ENCODE results near the gene PCDHB2. TPM values are rescaled to one million over a fixed set of nuclear protein-coding genes. Genes with fewer than 3 reads are reported as not detected.
"Not testable (repeated sequence)": the region's sequence is repeated elsewhere in the genome, so short reads cannot be mapped to it uniquely, and the experiment has no call there.

PCDHB2 gene
- total and polyA plus RNA-seq, 10 of the 15 experiments (the other 5 are each of a cell fraction or from before 2014, with no cell fraction given), result 0.08 to 0.17 (median 0.12) TPM; not detected in 6

GRCh38 chr5:141135718-141136266 is 41.4 kb downstream of the PCDHB2 start:
- TF ChIP-seq SREBF2 (IDR thresholded peaks at IDR 0.05; ENCODE audit: low read length) (no peak), E2F4 (IDR thresholded peaks at IDR 0.05; ENCODE audit: low read depth, low read length) (no peak), RCOR1 (conservative IDR thresholded peaks at IDR 0.05; ENCODE audit: low read depth, low read length) (no peak), POLR2AphosphoS2 (IDR thresholded peaks at IDR 0.05; ENCODE audit: low read depth, low read length) (no peak), WRNIP1 (IDR thresholded peaks at IDR 0.05; ENCODE audit: borderline replicate concordance, low read depth, low read length) (no peak), SIN3A (IDR thresholded peaks at IDR 0.05; ENCODE audit: low read depth, low read length) (no peak), NR2C1 (IDR thresholded peaks at IDR 0.05) (no peak), PAX5 (IDR thresholded peaks at IDR 0.05; ENCODE audit: borderline replicate concordance, low read depth, low read length) (no peak), CBX5 (IDR thresholded peaks at IDR 0.05; ENCODE audit: low read depth) (no peak), BMI1 (IDR thresholded peaks at IDR 0.05; ENCODE audit: borderline replicate concordance) (no peak)
- TF ChIP-seq, protein P1, sequence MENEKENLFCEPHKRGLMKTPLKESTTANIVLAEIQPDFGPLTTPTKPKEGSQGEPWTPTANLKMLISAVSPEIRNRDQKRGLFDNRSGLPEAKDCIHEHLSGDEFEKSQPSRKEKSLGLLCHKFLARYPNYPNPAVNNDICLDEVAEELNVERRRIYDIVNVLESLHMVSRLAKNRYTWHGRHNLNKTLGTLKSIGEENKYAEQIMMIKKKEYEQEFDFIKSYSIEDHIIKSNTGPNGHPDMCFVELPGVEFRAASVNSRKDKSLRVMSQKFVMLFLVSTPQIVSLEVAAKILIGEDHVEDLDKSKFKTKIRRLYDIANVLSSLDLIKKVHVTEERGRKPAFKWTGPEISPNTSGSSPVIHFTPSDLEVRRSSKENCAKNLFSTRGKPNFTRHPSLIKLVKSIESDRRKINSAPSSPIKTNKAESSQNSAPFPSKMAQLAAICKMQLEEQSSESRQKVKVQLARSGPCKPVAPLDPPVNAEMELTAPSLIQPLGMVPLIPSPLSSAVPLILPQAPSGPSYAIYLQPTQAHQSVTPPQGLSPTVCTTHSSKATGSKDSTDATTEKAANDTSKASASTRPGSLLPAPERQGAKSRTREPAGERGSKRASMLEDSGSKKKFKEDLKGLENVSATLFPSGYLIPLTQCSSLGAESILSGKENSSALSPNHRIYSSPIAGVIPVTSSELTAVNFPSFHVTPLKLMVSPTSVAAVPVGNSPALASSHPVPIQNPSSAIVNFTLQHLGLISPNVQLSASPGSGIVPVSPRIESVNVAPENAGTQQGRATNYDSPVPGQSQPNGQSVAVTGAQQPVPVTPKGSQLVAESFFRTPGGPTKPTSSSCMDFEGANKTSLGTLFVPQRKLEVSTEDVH (IDR thresholded peaks at IDR 0.05; ENCODE audit: low read depth, partially characterized antibody), result no peak
- no TSS peak for BruUV-seq (replicated peaks)
- DNase-seq (ENCODE audit: low read depth, low spot score), result no peak
- ChIA-PET SMC1A (ENCODE audit: uncharacterized antibody, unreplicated experiment) (no interaction called here), RAD21 (ENCODE audit: unreplicated experiment) (no interaction called here), CTCF (no interaction called here), POLR2A (no interaction called here)
- Histone ChIP-seq H3K9me3 (replicated peaks; ENCODE audit: control insufficient read depth, insufficient read depth, low read length) (no peaks in the 10 kb centered on the region; the same call in 2 of the 3 replicates), H2AFZ (ENCODE audit: control insufficient read depth, low read depth, low read length) (no peak overlapping the region), H3K27me3 (replicated peaks in 1 of 2; ENCODE audit: control insufficient read depth in 2 of 2, insufficient read depth in 2 of 2, low read length in 1 of 2) (no peaks in the 10 kb centered on the region), H3K27ac (ENCODE audit: control insufficient read depth, insufficient read depth) (no peak overlapping the region), H3K4me2 (ENCODE audit: control insufficient read depth, insufficient read depth) (no peak overlapping the region), H3K9ac (ENCODE audit: control insufficient read depth, insufficient read depth, low read length) (no peak overlapping the region), H4K20me1 (ENCODE audit: control insufficient read depth, insufficient read depth) (no peaks in the 10 kb centered on the region), H3K79me2 (ENCODE audit: control insufficient read depth, insufficient read depth, low read length) (no peaks in the 10 kb centered on the region), H3K4me3 (no peak overlapping the region), H3K4me1 (ENCODE audit: control insufficient read depth, insufficient read depth, low read length) (no peaks in the 10 kb centered on the region), H3K36me3 (ENCODE audit: control insufficient read depth in 2 of 2, insufficient read depth in 2 of 2, low read length in 1 of 2) (no peaks in the 10 kb centered on the region)
- in situ Hi-C loops (cut with MboI) (no loop called here), intact Hi-C loops (cut with micrococcal nuclease; ENCODE audit: unreplicated experiment) (no loop called here)
- ATAC-seq, result no peak
- FAIRE-seq, result no peak
- WGBS (ENCODE audit: insufficient coverage, insufficient replicate concordance, low lambda C conversion rate, missing lambda C conversion rate), result 51% methylated on average over 19 of the region's 19 CpGs

DNA sequence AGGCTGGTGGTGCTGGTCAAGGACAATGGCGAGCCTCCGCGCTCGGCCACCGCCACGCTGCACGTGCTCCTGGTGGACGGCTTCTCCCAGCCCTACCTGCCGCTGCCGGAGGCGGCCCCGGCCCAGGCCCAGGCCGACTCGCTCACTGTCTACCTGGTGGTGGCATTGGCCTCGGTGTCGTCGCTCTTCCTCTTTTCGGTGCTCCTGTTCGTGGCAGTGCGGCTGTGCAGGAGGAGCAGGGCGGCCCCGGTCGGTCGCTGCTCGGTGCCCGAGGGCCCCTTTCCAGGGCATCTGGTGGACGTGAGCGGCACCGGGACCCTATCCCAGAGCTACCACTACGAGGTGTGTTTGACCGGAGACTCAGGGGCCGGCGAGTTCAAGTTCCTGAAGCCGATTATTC is 42.9 kb downstream of the PCDHB2 start:
- H3K79me2 ChIP-seq (ENCODE audit: control insufficient read depth, insufficient read depth, low read length); intact Hi-C loops (cut with micrococcal nuclease; ENCODE audit: unreplicated experiment); POLR2A ChIA-PET; SMC1A ChIA-PET (ENCODE audit: uncharacterized antibody, unreplicated experiment); H4K20me1 ChIP-seq (ENCODE audit: control insufficient read depth, insufficient read depth); CTCF ChIA-PET; H3K4me3 ChIP-seq; in situ Hi-C loops (cut with MboI); H3K27ac ChIP-seq (ENCODE audit: control insufficient read depth, insufficient read depth); FAIRE-seq; H2AFZ ChIP-seq (ENCODE audit: control insufficient read depth, low read depth, low read length); H3K4me1 ChIP-seq (ENCODE audit: control insufficient read depth, insufficient read depth, low read length); DNase-seq (ENCODE audit: low read depth, low spot score); H3K9ac ChIP-seq (ENCODE audit: control insufficient read depth, insufficient read depth, low read length); ATAC-seq; RAD21 ChIA-PET (ENCODE audit: unreplicated experiment); H3K9me3 ChIP-seq (replicated peaks; ENCODE audit: control insufficient read depth, insufficient read depth, low read length); H3K27me3 ChIP-seq (replicated peaks in 1 of 2; ENCODE audit: control insufficient read depth in 2 of 2, insufficient read depth in 2 of 2, low read length in 1 of 2); H3K36me3 ChIP-seq (ENCODE audit: control insufficient read depth in 2 of 2, insufficient read depth in 2 of 2, low read length in 1 of 2); BruUV-seq (replicated peaks); H3K4me2 ChIP-seq (ENCODE audit: control insufficient read depth, insufficient read depth): not testable (repeated sequence)
- 76% methylated on average over 22 of the region's 34 CpGs for WGBS (ENCODE audit: insufficient coverage, insufficient replicate concordance, low lambda C conversion rate, missing lambda C conversion rate)
